NCI-H69 (cell line): ENCODE data around the gene ITPRIPL1.

ENCODE experiments used
- DNase-seq: peaks from one replicate; lab custom pipeline; 2025; lab: John Stamatoyannopoulos, UW

ITPRIPL1 gene

GRCh38 chr2:96323849-96324248 lies 1.3 kb upstream of the ITPRIPL1 start:
- DNase-seq: no peak

DNA sequence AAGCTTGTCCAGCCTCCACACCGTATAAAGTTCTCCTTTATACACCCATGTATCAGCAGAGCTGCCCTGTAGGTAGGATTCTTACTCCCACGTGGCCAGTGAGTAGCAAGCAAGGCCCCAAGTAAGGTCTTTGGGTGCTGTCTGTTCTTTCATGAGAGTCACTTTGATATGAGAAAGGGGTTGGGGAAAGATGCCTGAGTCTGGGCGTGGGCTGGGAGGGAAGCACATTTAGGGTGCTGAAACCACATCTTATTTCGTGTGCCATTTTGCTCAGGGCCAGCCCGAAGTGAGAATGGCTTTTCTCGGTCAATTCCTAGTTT lies 436 bp upstream of the ITPRIPL1 start:
- DNase-seq: no peak

GRCh38 chr2:96325884-96326255 lies 753 bp downstream of the ITPRIPL1 start:
- DNase-seq: peak; percentile 25

DNA sequence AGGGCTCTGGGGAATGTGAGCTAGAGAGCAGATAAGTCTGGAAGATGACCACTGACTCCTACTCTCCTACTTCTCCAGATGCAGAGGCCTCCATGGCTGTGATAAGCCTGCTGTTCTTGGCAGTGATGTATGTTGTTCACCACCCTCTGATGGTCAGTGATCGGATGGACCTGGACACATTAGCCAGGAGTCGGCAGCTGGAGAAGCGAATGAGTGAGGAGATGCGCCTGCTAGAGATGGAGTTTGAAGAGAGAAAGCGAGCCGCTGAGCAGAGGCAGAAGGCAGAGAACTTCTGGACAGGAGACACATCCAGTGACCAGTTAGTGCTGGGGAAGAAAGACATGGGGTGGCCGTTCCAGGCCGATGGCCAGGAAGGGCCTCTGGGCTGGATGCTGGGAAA lies 1.4 kb downstream of the ITPRIPL1 start:
- no peak for DNase-seq

- DNase-seq: no peak
Observed at GRCh38 chr2:96326990-96327820, 2.1 kb downstream of the ITPRIPL1 start.

GRCh38 chr2:96329456-96329855 lies 4.3 kb downstream of the ITPRIPL1 start:
- DNase-seq: peak; percentile 59

DNA sequence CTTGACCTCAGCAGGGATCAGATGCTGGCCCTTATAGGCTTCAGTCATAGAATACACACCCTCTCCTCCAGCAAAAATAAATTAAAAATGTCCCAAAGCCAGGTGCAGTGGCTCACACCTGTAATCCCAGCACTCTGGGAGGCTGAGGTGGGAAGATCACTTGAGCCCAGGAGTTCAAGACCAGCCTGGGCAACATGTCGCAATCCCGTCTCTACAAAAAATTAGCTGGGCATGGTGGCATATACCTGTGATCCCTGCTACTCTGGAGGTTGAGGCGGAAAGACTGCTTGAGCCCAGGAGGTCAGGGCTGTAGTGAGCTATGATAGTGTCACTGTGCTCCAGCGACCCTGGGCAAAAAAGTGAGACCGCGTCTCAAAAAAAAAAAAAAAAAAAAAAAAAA lies 4.8 kb downstream of the ITPRIPL1 start:
- DNase-seq: no peak

DNA sequence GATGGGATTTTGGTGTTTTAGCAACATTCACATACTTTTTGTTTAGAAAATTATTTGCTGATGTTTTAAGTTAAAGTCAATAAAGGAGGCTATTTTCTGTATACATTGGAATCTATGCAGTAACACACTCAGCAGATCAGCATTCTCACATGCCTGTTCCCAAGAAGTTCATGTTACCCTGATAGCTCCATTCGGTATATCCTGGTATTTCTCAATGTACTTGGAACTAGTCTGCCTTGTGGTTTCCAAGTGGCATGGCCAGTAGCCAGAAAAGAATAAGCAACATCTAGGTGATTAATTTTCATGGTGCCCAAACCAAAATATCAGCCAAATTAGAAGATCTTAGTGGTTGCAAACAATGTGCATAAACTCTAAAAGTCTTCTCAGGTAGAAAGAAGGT lies 5.3 kb downstream of the ITPRIPL1 start:
- no peak for DNase-seq

DNA sequence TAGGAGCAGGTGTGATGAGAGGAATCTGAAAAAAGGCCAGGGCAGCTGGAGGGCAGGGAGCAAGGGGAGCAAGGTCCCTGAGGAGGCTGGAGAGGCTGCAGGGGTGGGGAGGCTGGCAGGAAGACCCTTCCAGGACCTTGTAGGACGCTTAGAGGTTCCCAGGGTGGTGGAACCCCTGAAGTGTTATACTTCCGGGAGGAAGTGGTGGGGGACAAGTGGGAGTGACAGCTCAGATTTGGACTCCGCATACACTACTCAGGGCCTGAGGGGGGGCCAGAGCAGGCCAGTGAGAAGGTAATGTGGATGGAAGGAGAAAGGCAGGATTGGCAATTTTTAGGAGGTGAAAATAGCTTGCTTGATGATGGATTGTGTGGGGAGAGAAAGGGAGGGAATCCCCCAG lies 8.6 kb downstream of the ITPRIPL1 start:
- no peak for DNase-seq

- peak; percentile 44 for DNase-seq
Observed at GRCh38 chr2:96336104-96336775, 11.1 kb downstream of the ITPRIPL1 start.

DNA sequence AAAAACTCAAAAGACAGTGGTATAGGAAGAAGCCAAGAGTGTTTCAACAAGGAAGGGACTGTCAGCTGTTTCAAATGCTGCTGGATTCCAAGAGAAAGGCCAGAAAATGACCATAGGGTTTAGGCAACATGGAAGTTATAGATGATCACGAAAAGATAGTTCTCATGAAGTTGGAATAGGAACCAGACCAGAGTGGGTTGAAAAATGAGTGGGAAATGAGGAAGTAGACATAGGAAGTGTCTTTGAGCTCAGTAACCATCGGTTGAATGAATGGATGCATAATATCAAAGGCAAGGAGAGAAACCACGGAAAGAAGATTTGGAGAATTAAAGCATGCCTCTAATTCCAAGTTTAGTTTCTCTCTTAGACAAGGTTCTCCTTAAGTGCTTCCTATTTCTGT lies 11.8 kb downstream of the ITPRIPL1 start:
- no peak for DNase-seq

DNA sequence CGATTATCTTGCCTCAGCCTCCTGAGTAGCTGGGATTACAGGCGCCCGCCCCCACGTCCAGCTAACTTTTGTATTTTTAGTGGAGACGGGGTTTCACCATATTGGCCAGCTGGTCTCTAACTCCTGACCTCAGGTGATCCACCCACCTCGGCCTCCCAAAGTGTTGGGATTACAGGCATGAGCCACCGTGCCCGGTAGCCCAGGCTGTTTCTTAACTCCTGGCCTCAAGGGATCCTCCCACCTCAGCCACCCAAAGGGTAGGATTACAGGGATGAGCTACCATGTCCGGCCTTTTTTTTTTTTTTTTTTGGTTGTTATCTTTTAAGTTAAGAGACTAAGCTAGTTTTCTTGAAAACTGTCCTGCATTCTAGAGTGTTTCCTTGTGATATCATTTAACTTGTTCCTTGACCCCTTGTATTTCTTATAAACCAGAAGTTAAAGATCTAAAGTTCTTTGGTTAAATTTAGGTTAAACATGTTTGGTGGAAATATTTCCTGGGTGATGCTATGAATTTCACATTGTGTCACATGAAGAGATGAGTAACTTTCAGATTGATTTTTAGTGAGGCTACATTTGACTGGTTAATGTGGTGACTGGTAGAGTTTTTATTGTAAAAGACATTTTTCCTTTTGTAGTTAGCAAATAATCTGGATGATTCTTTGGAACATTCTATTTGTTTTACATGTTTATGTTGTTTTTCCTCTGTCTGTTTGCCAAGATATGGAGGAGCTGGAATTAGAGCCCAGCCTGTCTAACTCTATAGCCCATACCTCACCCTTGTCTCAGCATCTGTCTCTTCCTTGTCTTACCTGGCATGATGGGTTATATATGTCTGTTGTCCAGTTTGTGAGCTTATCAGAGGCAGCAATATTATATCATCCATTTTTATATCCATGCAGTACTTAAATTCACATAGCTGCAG lies 15.6 kb downstream of the ITPRIPL1 start:
- DNase-seq: no peak

GRCh38 chr2:96341641-96342040 lies 16.5 kb downstream of the ITPRIPL1 start:
- DNase-seq: no peak

DNA sequence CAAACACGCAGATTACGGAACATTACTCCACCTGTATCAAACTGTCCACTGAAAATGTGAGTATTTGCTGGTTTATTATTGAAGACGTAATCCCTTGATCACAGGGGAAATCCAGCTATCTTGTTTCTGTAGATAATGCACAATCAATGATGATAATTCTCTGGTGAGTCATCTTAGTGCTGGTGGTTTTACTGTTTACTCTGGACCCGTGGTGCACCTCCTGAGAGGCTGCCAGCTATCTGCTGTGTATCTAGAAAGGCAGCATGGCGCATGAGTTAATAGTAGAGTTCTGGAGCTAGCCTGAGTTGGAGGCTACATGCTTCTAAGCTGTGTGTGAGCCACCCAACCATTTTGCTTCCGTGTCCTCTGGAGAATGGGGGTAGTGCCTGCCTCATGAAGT lies 17.0 kb downstream of the ITPRIPL1 start:
- peak; percentile 3 for DNase-seq

- DNase-seq: no peak
Observed at GRCh38 chr2:96344011-96344410, 18.9 kb downstream of the ITPRIPL1 start.

- no peak for DNase-seq
Observed at GRCh38 chr2:96345438-96345837, 20.3 kb downstream of the ITPRIPL1 start.

DNA sequence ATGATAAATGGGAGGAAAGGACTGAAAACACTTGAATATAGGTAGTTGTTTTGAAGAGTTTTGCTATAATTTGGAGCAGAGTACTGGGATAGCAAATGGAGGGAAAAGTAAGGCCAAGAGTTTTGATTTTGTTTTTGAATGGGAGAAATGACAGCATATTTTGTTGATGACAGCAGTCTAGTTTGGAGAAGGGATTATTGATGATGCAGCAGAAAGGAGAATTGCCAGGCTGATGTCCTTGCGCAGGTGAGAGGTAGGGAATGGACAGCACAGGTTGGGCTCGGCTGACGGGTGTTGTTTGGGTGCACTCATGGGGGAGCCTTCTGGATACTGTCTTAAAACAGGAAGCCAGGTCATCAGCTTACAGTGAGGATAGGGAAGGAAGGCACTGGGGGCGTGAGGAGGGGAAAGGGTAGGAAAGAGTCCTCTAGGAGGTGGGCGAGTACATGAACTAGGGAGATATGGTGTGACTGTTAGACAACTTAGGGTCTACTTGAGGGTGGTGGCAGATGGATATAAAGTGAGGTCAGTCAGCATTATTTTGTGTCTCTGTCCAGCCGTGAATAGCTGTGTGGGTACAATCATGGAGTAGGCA lies 20.8 kb downstream of the ITPRIPL1 start:
- no peak for DNase-seq

DNA sequence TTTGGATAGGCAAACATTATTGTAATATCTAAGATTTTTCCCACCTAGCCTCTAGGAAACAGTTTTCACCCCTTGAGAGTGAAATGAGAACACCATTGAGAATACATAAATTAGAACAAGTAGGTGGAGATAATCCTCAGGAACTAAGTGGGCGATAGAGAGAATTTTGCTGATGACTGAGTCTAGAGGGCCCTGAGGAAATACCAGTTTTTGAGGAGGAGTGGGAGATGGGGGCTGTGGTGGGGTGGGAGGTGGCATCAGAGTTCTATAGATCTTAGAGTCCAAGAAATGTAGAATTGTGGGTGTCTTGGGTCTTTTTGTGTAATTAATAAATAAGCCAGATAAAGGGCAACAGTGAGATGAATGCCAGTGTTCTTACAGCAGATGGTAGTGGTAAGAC lies 22.3 kb downstream of the ITPRIPL1 start:
- no peak for DNase-seq

DNA sequence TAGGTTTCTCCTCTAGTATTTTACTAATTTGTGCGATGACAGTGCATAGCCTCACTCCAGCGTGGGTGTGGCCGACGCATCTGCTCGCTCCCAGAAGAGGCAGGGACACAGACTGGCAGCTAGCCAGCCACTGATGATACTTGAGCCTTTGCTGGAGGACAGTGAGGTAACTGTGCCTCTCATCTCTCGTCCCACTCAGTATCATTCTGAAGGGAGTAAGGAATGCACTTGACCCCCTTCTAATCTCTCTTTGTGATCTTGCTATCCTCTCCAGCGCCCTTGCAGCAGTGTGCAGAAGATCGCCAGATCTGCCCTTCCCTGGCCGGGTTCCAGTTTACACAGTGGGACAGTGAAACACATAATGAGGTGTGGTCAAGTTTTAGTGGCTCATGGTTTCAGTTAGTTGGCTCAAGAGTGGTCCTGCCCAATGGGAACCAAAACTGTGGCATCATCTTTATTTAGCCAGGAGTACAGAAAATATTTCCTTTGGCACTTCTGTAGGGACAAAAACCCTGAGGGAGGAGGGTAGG lies 28.0 kb downstream of the ITPRIPL1 start:
- DNase-seq: peak; percentile 3

DNA sequence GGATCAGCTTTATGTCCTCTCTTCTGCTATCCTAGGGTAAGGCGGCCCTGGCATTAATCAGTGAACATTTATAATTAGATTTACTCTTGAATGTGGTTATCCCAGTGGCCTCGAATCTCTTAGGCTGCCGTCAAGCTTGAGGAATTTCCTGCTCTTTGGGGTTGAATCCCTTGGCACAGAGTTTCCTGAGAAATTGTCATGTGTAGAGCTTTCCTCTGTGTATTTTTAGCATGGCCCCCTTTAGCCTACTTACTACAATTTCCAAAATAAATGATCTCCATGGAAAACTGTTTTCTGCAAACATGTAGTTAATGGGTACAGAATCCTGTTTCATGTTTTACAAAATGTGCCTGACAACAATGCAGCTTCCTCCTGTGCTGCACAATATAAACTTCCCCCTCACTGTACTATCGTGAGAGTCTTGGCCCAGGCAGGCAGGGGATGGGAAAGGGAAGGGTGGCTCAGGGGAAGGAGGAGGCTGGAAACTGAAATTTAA lies 28.5 kb downstream of the ITPRIPL1 start:
- no peak for DNase-seq

GRCh38 chr2:96354492-96354891 lies 29.4 kb downstream of the ITPRIPL1 start:
- no peak for DNase-seq

GRCh38 chr2:96356889-96357288 lies 31.8 kb downstream of the ITPRIPL1 start:
- DNase-seq: no peak
